ENCODE data around the gene TPRN. TPM values are rescaled to one million over a fixed set of nuclear protein-coding genes. Genes with fewer than 3 reads are reported as not detected.

TPRN gene
- total and polyA plus RNA-seq, 9 of the 15 experiments (the other 6 are each of a cell fraction or from before 2014, with no cell fraction given) = 0.31 to 31.9 (median 4.4) TPM

- TF ChIP-seq, protein P1, sequence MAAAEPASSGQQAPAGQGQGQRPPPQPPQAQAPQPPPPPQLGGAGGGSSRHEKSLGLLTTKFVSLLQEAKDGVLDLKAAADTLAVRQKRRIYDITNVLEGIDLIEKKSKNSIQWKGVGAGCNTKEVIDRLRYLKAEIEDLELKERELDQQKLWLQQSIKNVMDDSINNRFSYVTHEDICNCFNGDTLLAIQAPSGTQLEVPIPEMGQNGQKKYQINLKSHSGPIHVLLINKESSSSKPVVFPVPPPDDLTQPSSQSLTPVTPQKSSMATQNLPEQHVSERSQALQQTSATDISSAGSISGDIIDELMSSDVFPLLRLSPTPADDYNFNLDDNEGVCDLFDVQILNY (CRISPR knock-in tag; IDR thresholded peaks at IDR 0.05) = no peak
- no peak for TF ChIP-seq PRDM10 (IDR thresholded peaks at IDR 0.05; ENCODE audit: partially characterized antibody)
- TF ChIP-seq EGR1 (conservative IDR thresholded peaks at IDR 0.05) = no peak
Measured at GRCh38 chr9:137148661-137149060, 51.9 kb downstream of the TPRN start (continued).

GRCh38 chr9:137148242-137148641 lies 52.3 kb downstream of the TPRN start:
- intact Hi-C loops (cut with micrococcal nuclease) (no loop called here), in situ Hi-C loops (cut with MboI) (no loop called here)
- Histone ChIP-seq H3K9me1 (ENCODE audit: control insufficient read depth, insufficient read depth, low read length) (no peaks in the 10 kb centered on the region), H3K27ac (ENCODE audit: extremely low read depth, low read depth, low read length) (no peak overlapping the region), H4K20me1 (replicated peaks; ENCODE audit: control insufficient read depth, insufficient read depth, low read length) (0 out of 2 replicates have a peak, but pooled peaks cover 5% of the 10 kb centered on the region), H3K79me2 (ENCODE audit: control insufficient read depth, insufficient read depth, low read length) (no peaks in the 10 kb centered on the region), H3K4me1 (replicated peaks in 1 of 2; ENCODE audit: control insufficient read depth in 2 of 2, insufficient read depth in 2 of 2, low read length in 2 of 2) (peaks cover 8 to 52% of the 10 kb centered on the region in 2 experiments; a peak in 3 of 5 replicates), H3K27me3 (ENCODE audit: control insufficient read depth in 2 of 2, insufficient read depth in 2 of 2, low read length in 2 of 2) (peaks cover 0 to 7% of the 10 kb centered on the region in 2 experiments; a peak in 2 of 5 replicates), H3K9ac (ENCODE audit: insufficient read depth in 1 of 2, low read depth in 2 of 2, low read length in 2 of 2) (peak overlapping the region in 1 of 2 experiments; percentile 35; a peak in 1 of 4 replicates), H2AFZ (ENCODE audit: low read depth, low read length) (no peak overlapping the region), H3K9me3 (replicated peaks; ENCODE audit: control insufficient read depth, insufficient read depth, low read depth, low read length) (no peaks in the 10 kb centered on the region), H3K4me2 (ENCODE audit: insufficient read depth, low read length) (no peak overlapping the region), H3K36me3 (ENCODE audit: control insufficient read depth, insufficient read depth, low read length) (no peaks in the 10 kb centered on the region), H3K4me3 (no peak overlapping the region)
- BruUV-seq (replicated peaks) = no TSS peak
- DNase-seq (ENCODE audit: extremely low read depth in 1 of 4, low spot score in 3 of 4) (no peak), ATAC-seq (no peak), FAIRE-seq (no peak)
- TF ChIP-seq ELF2 (CRISPR knock-in tag; IDR thresholded peaks at IDR 0.05) (no peak), ZBTB33 (CRISPR knock-in tag; IDR thresholded peaks at IDR 0.05) (0 out of 2 replicates have a peak, but pooled peaks have one; percentile 23), ZSCAN32 (CRISPR knock-in tag; IDR thresholded peaks at IDR 0.05) (no peak), CHD4 (IDR thresholded peaks at IDR 0.05; ENCODE audit: insufficient read depth, insufficient replicate concordance, low read depth, low read length, poor library complexity, severe bottlenecking) (no peak)
- WGBS (ENCODE audit: insufficient coverage, low coverage, missing lambda C conversion rate) = 73% methylated on average over 15 of the region's 27 CpGs
- POLR2A ChIA-PET = interaction anchor here (0.6 to 3.4 kb wide), 3 partner anchors 9 to 28 kb away, joined by 4 to 22 read pairs (median 4); partner anchors contain the start of gene GRIN1
- CTCF ChIA-PET (ENCODE audit: low intra/inter-chr PET ratio) = no interaction called here
